Type B pancreatic cell (in vitro differentiated cells): Measurements from ENCODE around the gene CREG2. TPM values are rescaled to one million over a fixed set of nuclear protein-coding genes. Genes with fewer than 3 reads are reported as not detected.

Experiments used
- DNase-seq: peaks from one replicate; pipeline ENCODE4 v3.0.0; 2021; ENCODE audit warnings: mixed read lengths; ENCODE audit not compliant: unreplicated experiment; ENCODE audit errors: extremely low spot score
- H3K27ac Mint-ChIP-seq: 2 replicates; pipeline ENCODE4 v1.8.0; 2021; ENCODE audit warnings: mild to moderate bottlenecking, mixed read lengths
- H3K27me3 Mint-ChIP-seq: 2 replicates; pipeline ENCODE4 v1.8.0; 2021; ENCODE audit warnings: mixed read lengths
- H3K36me3 Mint-ChIP-seq: 2 replicates; pipeline ENCODE4 v1.8.0; 2021; ENCODE audit warnings: mixed read lengths
- H3K4me1 Mint-ChIP-seq: one replicate; pipeline ENCODE4 v1.8.0; 2021; ENCODE audit warnings: mixed read lengths; ENCODE audit not compliant: unreplicated experiment
- H3K4me3 Mint-ChIP-seq: 2 replicates; pipeline ENCODE4 v1.8.0; 2021; ENCODE audit warnings: mild to moderate bottlenecking, mixed read lengths
- H3K9me3 Mint-ChIP-seq: 2 replicates; pipeline ENCODE4 v1.8.0; 2021; ENCODE audit warnings: mixed read lengths
- CTCF ChIP-seq: fragments of 200-600 bp; sonication (generic); conservative IDR thresholded peaks from 2 replicates; pipeline ENCODE4 v1.5.0; 2021; ENCODE audit warnings: antibody characterized with exemption, mild to moderate bottlenecking
- microRNA-seq: library from miRNA; unstranded; fragments of <30 nt; microRNA quantifications from one replicate; pipeline ENCODE4, GENCODE V29; 2020
- total RNA-seq: library from RNA; stranded (reverse); gene quantifications from 2 replicates; pipeline ENCODE4 v1.2.1, GENCODE V29; 2021; ENCODE audit warnings: low replicate concordance

The CREG2 gene
- total RNA-seq, 1 donor from 2014 or later = 1.9 TPM

DNA sequence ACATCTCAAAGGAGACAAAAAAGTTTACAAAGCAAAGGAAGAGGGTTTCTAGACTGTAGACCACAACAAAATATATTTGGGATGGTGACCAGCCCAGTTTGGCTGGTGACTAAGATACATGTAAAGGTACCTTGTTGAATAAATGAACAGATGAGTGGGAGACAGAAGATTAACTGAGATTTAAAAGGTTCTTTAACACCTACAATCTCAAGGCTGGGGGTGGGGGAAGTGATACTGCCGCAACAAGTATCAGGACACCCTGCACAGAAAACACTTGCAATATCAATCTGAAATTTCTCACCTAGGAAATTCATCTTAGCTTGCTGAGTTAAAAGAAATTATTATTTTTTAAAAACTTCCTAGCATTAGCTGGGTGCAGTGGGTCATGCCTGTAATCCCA, 87.1 kb downstream of the CREG2 start:
- Mint-ChIP-seq H3K4me3 (peak overlapping the region; percentile 39), H3K27me3 (no peaks in the 10 kb centered on the region), H3K27ac (peak overlapping the region; percentile 70), H3K36me3 (peaks cover 16% of the 10 kb centered on the region), H3K9me3 (no peaks in the 10 kb centered on the region), H3K4me1 (peaks cover 31% of the 10 kb centered on the region)
- TF ChIP-seq CTCF = no peak
- DNase-seq = no peak

DNA sequence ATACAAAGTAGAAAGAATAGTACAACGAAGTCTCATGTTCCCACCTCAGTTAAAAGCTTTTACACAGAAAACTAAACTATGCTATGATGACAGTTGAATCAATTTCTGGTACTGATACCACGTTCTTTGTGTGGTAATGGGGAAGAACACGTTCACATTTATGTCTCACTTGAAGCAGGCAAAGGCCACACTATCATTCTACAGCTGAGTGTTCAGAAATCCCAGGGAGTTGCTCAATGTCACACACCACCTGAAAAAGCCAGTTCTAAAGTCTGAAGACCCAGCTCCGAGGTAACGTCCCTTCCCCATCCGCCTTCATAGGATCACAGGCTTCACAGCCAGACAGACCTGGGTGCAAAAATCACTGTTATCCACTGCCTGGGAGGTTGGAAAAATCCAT, 87.7 kb downstream of the CREG2 start:
- H3K4me3 Mint-ChIP-seq = peak overlapping the region; percentile 39
- H3K27ac Mint-ChIP-seq = peak overlapping the region; percentile 70
- H3K4me1 Mint-ChIP-seq = peaks cover 29% of the 10 kb centered on the region
- no peaks in the 10 kb centered on the region for H3K9me3 Mint-ChIP-seq
- no peaks in the 10 kb centered on the region for H3K27me3 Mint-ChIP-seq
- peaks cover 15% of the 10 kb centered on the region for H3K36me3 Mint-ChIP-seq
- DNase-seq = no peak
- no peak for TF ChIP-seq CTCF

- Mint-ChIP-seq H3K36me3 (peaks cover 16% of the 10 kb centered on the region), H3K9me3 (no peaks in the 10 kb centered on the region), H3K27me3 (no peaks in the 10 kb centered on the region), H3K4me1 (peaks cover 25% of the 10 kb centered on the region), H3K4me3 (no peak overlapping the region), H3K27ac (no peak overlapping the region)
- DNase-seq = no peak
- no peak for TF ChIP-seq CTCF
These were observed 89.9 kb downstream of the CREG2 start for GRCh38 chr2:101297383-101297782.

DNA sequence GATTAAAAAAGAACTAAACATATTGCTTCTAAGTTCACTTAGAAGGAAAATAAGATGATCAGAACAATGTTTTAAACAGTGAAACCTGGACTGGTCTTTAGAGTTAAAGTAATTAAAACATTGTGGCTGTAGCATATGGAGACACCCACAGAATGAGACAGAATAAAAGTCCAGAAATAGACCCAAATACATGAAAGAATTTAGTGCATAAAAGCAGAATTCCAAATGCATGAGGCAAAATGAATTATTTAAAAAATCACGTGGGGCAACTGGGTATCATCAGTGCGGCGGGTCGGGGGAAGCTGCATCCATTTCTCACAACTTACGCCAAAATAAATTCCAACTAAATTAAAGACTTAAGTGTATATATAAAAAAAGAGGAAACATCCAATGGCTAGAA, 90.9 kb downstream of the CREG2 start:
- Mint-ChIP-seq H3K27me3 (no peaks in the 10 kb centered on the region), H3K9me3 (no peaks in the 10 kb centered on the region), H3K4me1 (peaks cover 25% of the 10 kb centered on the region), H3K4me3 (no peak overlapping the region), H3K36me3 (peaks cover 15% of the 10 kb centered on the region), H3K27ac (no peak overlapping the region)
- no peak for DNase-seq
- TF ChIP-seq CTCF = no peak

GRCh38 chr2:101295895-101296294, 91.4 kb downstream of the CREG2 start:
- H3K27ac Mint-ChIP-seq = no peak overlapping the region
- H3K27me3 Mint-ChIP-seq = no peaks in the 10 kb centered on the region
- H3K36me3 Mint-ChIP-seq = peaks cover 15% of the 10 kb centered on the region
- peaks cover 25% of the 10 kb centered on the region for H3K4me1 Mint-ChIP-seq
- no peak for TF ChIP-seq CTCF
- no peak for DNase-seq
- H3K9me3 Mint-ChIP-seq = no peaks in the 10 kb centered on the region
- no peak overlapping the region for H3K4me3 Mint-ChIP-seq

Small RNAs within 50 kb of the gene (microRNA-seq; reads per million reads assigned to microRNA genes)
- gene MIR5696 = 3.9 reads per million, percentile 13 among the genes with 10 or more reads in this experiment

Other genes starting within 250 kb of the CREG2 start
- 16.1 and 20.1 TPM in 2 replicates for gene TBC1D8, start 236.1 kb downstream of the CREG2 start, total RNA-seq
- gene CNOT11, start 134.6 kb downstream of the CREG2 start, total RNA-seq = 64.5 and 69.6 TPM in 2 replicates
- gene RNF149, start 78.8 kb downstream of the CREG2 start, total RNA-seq = 47.0 and 57.3 TPM in 2 replicates
- 1.1 TPM in 1 of 2 replicates, not detected in the other for gene RFX8, start 87.6 kb upstream of the CREG2 start, total RNA-seq